SW480 (cell line): ENCODE data around the gene LRP1B.
"Not testable (repeated sequence)": the region's sequence is repeated elsewhere in the genome, so short reads cannot be mapped to it uniquely, and the experiment has no call there.

Experiments
- DNase-seq: peaks from one replicate; pipeline ENCODE4 v3.0.0-alpha.2; 2016; ENCODE audit warnings: low spot score

Gene LRP1B

GRCh38 chr2:141015341-141016047 lies 1115.3 kb downstream of the LRP1B start:
- DNase-seq = no peak

- DNase-seq = no peak
Observed at GRCh38 chr2:141003967-141004657, 1126.7 kb downstream of the LRP1B start.

GRCh38 chr2:141001750-141002149 lies 1129.1 kb downstream of the LRP1B start:
- DNase-seq = no peak

- DNase-seq = no peak
Observed at GRCh38 chr2:140998577-140998976, 1132.2 kb downstream of the LRP1B start.

- no peak for DNase-seq
Observed at GRCh38 chr2:140998017-140998416, 1132.8 kb downstream of the LRP1B start.

GRCh38 chr2:140994856-140995255 lies 1136.0 kb downstream of the LRP1B start:
- DNase-seq = no peak

GRCh38 chr2:140990416-140990815 lies 1140.4 kb downstream of the LRP1B start:
- DNase-seq = no peak

- DNase-seq = no peak
Observed at GRCh38 chr2:140988597-140988996, 1142.2 kb downstream of the LRP1B start.

GRCh38 chr2:140986456-140986855 lies 1144.4 kb downstream of the LRP1B start:
- DNase-seq = no peak

- DNase-seq = no peak
Observed at GRCh38 chr2:140975237-140975636, 1155.6 kb downstream of the LRP1B start.

GRCh38 chr2:140972724-140973123 lies 1158.1 kb downstream of the LRP1B start:
- no peak for DNase-seq

GRCh38 chr2:140964324-140964723 lies 1166.5 kb downstream of the LRP1B start:
- not testable (repeated sequence) for DNase-seq

- DNase-seq = no peak
Observed at GRCh38 chr2:140949932-140950331, 1180.9 kb downstream of the LRP1B start.

GRCh38 chr2:140947236-140947635 lies 1183.6 kb downstream of the LRP1B start:
- no peak for DNase-seq

- DNase-seq = no peak
Observed at GRCh38 chr2:140943867-140944266, 1186.9 kb downstream of the LRP1B start.

GRCh38 chr2:140942284-140942683 lies 1188.5 kb downstream of the LRP1B start:
- DNase-seq = no peak

GRCh38 chr2:140929849-140930248 lies 1201.0 kb downstream of the LRP1B start:
- no peak for DNase-seq

GRCh38 chr2:140918426-140918825 lies 1212.4 kb downstream of the LRP1B start:
- DNase-seq = no peak

- no peak for DNase-seq
Observed at GRCh38 chr2:140916410-140916809, 1214.4 kb downstream of the LRP1B start.

GRCh38 chr2:140910683-140911082 lies 1220.1 kb downstream of the LRP1B start:
- no peak for DNase-seq

GRCh38 chr2:140905083-140905781 lies 1225.6 kb downstream of the LRP1B start:
- no peak for DNase-seq

- no peak for DNase-seq
Observed at GRCh38 chr2:140895378-140895777, 1235.4 kb downstream of the LRP1B start.

- DNase-seq = no peak
Observed at GRCh38 chr2:140893685-140894084, 1237.1 kb downstream of the LRP1B start.
